Posterior vena cava (tissue), 2 donors: ENCODE results near the gene RAMAC. TPM values are rescaled to one million over a fixed set of nuclear protein-coding genes. Genes with fewer than 3 reads are reported as not detected.
"Not testable (repeated sequence)": the region's sequence is repeated elsewhere in the genome, so short reads cannot be mapped to it uniquely, and the experiment has no call there.

Source experiments
- DNase-seq: peaks from one replicate; pipeline ENCODE4 v3.0.0-alpha.2; 2020; ENCODE audit warnings: low spot score
- intact Hi-C, 2 donors: fragments of 100-400 bp; cut with DNase I; formaldehyde crosslinking; loops; one replicate each; pipeline versions ENCODE4 v1.14.1 to v1.14.2; 2022 to 2023
- long read RNA-seq, 2 donors: library from polyadenylated mRNA; unstranded; transcript quantifications; one replicate each; pipeline ENCODE4 v2.0.0, GENCODE V29; 2020 to 2021
- total RNA-seq, 2 donors: library from RNA; stranded (reverse); fragmentation: NEBNext Ultra II Directional; extraction: Animal tissue kit (Norgen Biotek cat#: 25700); gene quantifications; one replicate each; pipeline ENCODE4 v1.2.1, GENCODE V29; 2021
- donor health status: DM: yes; HTN: yes; CAD: no.
- donor health status: DM: yes; HTN: yes; CAD: no.

Gene RAMAC
- 10 to 100 TPM; 12.8 to 14.2 TPM for total RNA-seq
- long read RNA-seq, donor 1, transcript RAMAC-201 (4 exons, 1,568 nt) = major isoform, 9 of 9 reads
- long read RNA-seq, donor 1, partial matches to known transcripts = 0 of 9 reads
- long read RNA-seq, donor 1, other reads (novel, unspliced or antisense) = 0 of 9 reads
- long read RNA-seq, donor 2, transcript RAMAC-201 (4 exons, 1,568 nt) = major isoform, 26 of 26 reads
- long read RNA-seq, donor 2, partial matches to known transcripts = 0 of 26 reads
- long read RNA-seq, donor 2, other reads (novel, unspliced or antisense) = 0 of 26 reads

GRCh38 chr15:82985688-82986441 lies at the start of gene RAMAC:
RAMAC (plus strand) TSS chr15:82986210; CDS start chr15:82989019, 2,809 bp downstream.
- intact Hi-C loops = no loop called here

GRCh38 chr15:82936966-82937711 lies 48.9 kb upstream of the RAMAC start:
- intact Hi-C loops = no loop called here

More at GRCh38 chr15:82985688-82986441, at the start of gene RAMAC:
- DNase-seq = peak; percentile 97

GRCh38 chr15:82937712-82938058 lies 48.3 kb upstream of the RAMAC start:
- intact Hi-C loops = no loop called here
- peak; percentile 24 for DNase-seq

More at GRCh38 chr15:82936966-82937711, 48.9 kb upstream of the RAMAC start:
- DNase-seq = peak; percentile 19

- peak; percentile 38 for DNase-seq
- intact Hi-C loops = not testable (repeated sequence)
Measured at GRCh38 chr15:82939678-82940077, 46.3 kb upstream of the RAMAC start.

- no peak for DNase-seq
- intact Hi-C loops = no loop called here
Measured at GRCh38 chr15:82942691-82943090, 43.3 kb upstream of the RAMAC start.

GRCh38 chr15:82943176-82943575 lies 42.8 kb upstream of the RAMAC start:
- intact Hi-C loops = no loop called here
- DNase-seq = no peak

- DNase-seq = no peak
- intact Hi-C loops = no loop called here
Measured at GRCh38 chr15:82944056-82944455, 42.0 kb upstream of the RAMAC start.

- intact Hi-C loops = no loop called here
- DNase-seq = no peak
Measured at GRCh38 chr15:82944821-82945220, 41.2 kb upstream of the RAMAC start.

GRCh38 chr15:82945326-82945725 lies 40.7 kb upstream of the RAMAC start:
- intact Hi-C loops = no loop called here
- DNase-seq = no peak

GRCh38 chr15:82946155-82946701 lies 39.8 kb upstream of the RAMAC start:
- no peak for DNase-seq
- intact Hi-C loops = no loop called here

- intact Hi-C loops = no loop called here
- DNase-seq = no peak
Measured at GRCh38 chr15:82950295-82950694, 35.7 kb upstream of the RAMAC start.

- no peak for DNase-seq
- intact Hi-C loops = no loop called here
Measured at GRCh38 chr15:82950746-82951370, 35.2 kb upstream of the RAMAC start.

GRCh38 chr15:82951472-82952157 lies 34.4 kb upstream of the RAMAC start:
- DNase-seq = no peak
- intact Hi-C loops = no loop called here

GRCh38 chr15:82952158-82953081 lies 33.6 kb upstream of the RAMAC start, which contains the start of gene HOMER2:
HOMER2 (minus strand) TSS chr15:82952720; CDS start chr15:82952535, 185 bp downstream.
- no peak for DNase-seq
- intact Hi-C loops = no loop called here

- no peak for DNase-seq
- intact Hi-C loops = no loop called here
Measured at GRCh38 chr15:82958638-82959037, 27.4 kb upstream of the RAMAC start.

- DNase-seq = no peak
- intact Hi-C loops = no loop called here
Measured at GRCh38 chr15:82959423-82959822, 26.6 kb upstream of the RAMAC start.

- intact Hi-C loops = no loop called here
Measured at GRCh38 chr15:82960766-82961165, 25.2 kb upstream of the RAMAC start.

More at GRCh38 chr15:82960766-82961165, 25.2 kb upstream of the RAMAC start:
- no peak for DNase-seq
